Measurements from ENCODE around the gene SCOC. TPM values are rescaled to one million over a fixed set of nuclear protein-coding genes. Genes with fewer than 3 reads are reported as not detected.

SCOC gene
- polyA plus RNA-seq, 1 donor from 2014 or later, result 320 TPM

DNA sequence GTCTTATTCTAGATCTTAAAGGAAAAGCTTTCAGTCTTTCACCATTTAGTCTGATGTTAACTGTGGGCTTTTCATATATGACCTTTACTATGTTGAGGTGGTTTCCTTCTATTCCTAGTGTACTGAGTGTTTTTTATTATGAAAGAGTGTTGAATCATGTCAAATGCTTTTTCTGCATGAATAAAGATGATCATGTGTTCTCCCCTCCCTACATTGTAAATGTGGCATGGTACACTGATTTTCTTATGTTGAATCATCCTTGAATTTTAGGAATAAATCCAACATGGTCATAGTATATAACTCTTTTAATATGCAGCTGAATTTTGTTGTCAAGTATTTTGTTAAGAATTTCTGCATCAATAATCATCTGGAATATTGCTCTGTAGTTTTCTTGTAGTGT is 49.7 kb downstream of the SCOC start:
- Histone ChIP-seq H3K9ac (ENCODE audit: low read length) (no peak overlapping the region), H3K4me2 (ENCODE audit: low read length) (no peak overlapping the region), H3K4me3 (ENCODE audit: low read length) (no peak overlapping the region), H3K27me3 (ENCODE audit: insufficient read depth, low read depth, low read length) (no peaks in the 10 kb centered on the region), H3K27ac (ENCODE audit: low read length) (no peak overlapping the region), H3F3A (ENCODE audit: insufficient read depth, low read length, poor library complexity, severe bottlenecking) (peaks cover 8% of the 10 kb centered on the region), H3K79me2 (replicated peaks; ENCODE audit: insufficient read depth, low read length) (no peaks in the 10 kb centered on the region), H4K20me1 (ENCODE audit: insufficient read depth) (no peaks in the 10 kb centered on the region), H3K36me3 (ENCODE audit: insufficient read depth, low read length) (no peaks in the 10 kb centered on the region), H3K9me2 (ENCODE audit: insufficient read depth, low read length) (no peaks in the 10 kb centered on the region), H3K9me3 (ENCODE audit: low read length) (no peaks in the 10 kb centered on the region), H2AFZ (ENCODE audit: low read depth, low read length) (no peak overlapping the region)
- no peak for TF ChIP-seq RAD21 (conservative IDR thresholded peaks at IDR 0.05)
- TF ChIP-seq, protein P1, sequence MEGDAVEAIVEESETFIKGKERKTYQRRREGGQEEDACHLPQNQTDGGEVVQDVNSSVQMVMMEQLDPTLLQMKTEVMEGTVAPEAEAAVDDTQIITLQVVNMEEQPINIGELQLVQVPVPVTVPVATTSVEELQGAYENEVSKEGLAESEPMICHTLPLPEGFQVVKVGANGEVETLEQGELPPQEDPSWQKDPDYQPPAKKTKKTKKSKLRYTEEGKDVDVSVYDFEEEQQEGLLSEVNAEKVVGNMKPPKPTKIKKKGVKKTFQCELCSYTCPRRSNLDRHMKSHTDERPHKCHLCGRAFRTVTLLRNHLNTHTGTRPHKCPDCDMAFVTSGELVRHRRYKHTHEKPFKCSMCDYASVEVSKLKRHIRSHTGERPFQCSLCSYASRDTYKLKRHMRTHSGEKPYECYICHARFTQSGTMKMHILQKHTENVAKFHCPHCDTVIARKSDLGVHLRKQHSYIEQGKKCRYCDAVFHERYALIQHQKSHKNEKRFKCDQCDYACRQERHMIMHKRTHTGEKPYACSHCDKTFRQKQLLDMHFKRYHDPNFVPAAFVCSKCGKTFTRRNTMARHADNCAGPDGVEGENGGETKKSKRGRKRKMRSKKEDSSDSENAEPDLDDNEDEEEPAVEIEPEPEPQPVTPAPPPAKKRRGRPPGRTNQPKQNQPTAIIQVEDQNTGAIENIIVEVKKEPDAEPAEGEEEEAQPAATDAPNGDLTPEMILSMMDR (IDR thresholded peaks at IDR 0.05; ENCODE audit: poor library complexity, severe bottlenecking), result no peak
- TF ChIP-seq EZH2 (IDR thresholded peaks at IDR 0.05; ENCODE audit: borderline replicate concordance, insufficient read depth, low read length, poor library complexity, severe bottlenecking), result no peak
- TF ChIP-seq SMC3 (conservative IDR thresholded peaks at IDR 0.05; ENCODE audit: poor library complexity), result no peak
- no peak for TF ChIP-seq TAF1 (IDR thresholded peaks at IDR 0.05; ENCODE audit: low read depth)
- TF ChIP-seq EP300 (conservative IDR thresholded peaks at IDR 0.05; ENCODE audit: poor library complexity, severe bottlenecking), result no peak
- TF ChIP-seq POLR2AphosphoS5 (IDR thresholded peaks at IDR 0.05), result no peak
- no peak for TF ChIP-seq MXI1 (conservative IDR thresholded peaks at IDR 0.05; ENCODE audit: poor library complexity, severe bottlenecking)
- TF ChIP-seq, protein P2, sequence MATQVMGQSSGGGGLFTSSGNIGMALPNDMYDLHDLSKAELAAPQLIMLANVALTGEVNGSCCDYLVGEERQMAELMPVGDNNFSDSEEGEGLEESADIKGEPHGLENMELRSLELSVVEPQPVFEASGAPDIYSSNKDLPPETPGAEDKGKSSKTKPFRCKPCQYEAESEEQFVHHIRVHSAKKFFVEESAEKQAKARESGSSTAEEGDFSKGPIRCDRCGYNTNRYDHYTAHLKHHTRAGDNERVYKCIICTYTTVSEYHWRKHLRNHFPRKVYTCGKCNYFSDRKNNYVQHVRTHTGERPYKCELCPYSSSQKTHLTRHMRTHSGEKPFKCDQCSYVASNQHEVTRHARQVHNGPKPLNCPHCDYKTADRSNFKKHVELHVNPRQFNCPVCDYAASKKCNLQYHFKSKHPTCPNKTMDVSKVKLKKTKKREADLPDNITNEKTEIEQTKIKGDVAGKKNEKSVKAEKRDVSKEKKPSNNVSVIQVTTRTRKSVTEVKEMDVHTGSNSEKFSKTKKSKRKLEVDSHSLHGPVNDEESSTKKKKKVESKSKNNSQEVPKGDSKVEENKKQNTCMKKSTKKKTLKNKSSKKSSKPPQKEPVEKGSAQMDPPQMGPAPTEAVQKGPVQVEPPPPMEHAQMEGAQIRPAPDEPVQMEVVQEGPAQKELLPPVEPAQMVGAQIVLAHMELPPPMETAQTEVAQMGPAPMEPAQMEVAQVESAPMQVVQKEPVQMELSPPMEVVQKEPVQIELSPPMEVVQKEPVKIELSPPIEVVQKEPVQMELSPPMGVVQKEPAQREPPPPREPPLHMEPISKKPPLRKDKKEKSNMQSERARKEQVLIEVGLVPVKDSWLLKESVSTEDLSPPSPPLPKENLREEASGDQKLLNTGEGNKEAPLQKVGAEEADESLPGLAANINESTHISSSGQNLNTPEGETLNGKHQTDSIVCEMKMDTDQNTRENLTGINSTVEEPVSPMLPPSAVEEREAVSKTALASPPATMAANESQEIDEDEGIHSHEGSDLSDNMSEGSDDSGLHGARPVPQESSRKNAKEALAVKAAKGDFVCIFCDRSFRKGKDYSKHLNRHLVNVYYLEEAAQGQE (IDR thresholded peaks at IDR 0.05; ENCODE audit: borderline replicate concordance), result no peak

DNA sequence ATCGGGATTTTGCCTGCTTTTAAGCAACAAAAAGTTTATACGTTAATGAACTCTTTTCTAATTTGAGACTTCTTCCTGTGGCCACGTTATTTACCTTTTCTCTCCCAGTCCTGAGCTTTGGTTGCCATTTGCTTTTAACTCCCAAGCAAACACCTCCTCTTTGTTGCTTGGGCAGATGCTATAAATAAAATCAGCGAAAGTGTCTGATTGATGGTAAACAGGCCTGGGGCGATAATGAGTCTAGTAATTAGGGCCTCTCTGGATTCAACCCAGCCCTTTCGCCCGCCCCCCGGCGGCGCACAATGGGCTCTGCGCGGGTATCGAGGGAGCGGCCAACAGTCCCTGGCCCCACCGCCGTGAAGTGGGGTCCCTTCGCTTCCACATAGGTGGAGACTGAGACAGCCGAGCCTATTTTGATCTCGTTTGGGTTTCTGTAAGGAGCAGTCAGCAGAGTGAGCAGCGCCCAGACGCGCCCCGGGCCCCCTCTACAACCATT is 53.2 kb downstream of the SCOC start:
- Histone ChIP-seq H2AFZ (ENCODE audit: low read depth, low read length) (peak overlapping the region; percentile 94), H3K27ac (ENCODE audit: low read length) (peak overlapping the region; percentile 72), H3K4me2 (ENCODE audit: low read length) (peak overlapping the region; percentile 93), H3K9me2 (ENCODE audit: insufficient read depth, low read length) (no peaks in the 10 kb centered on the region), H3F3A (ENCODE audit: insufficient read depth, low read length, poor library complexity, severe bottlenecking) (peaks cover 8% of the 10 kb centered on the region), H3K9ac (ENCODE audit: low read length) (peak overlapping the region; percentile 77), H3K79me2 (replicated peaks; ENCODE audit: insufficient read depth, low read length) (no peaks in the 10 kb centered on the region), H3K4me3 (ENCODE audit: low read length) (peak overlapping the region; percentile 92), H3K36me3 (ENCODE audit: insufficient read depth, low read length) (no peaks in the 10 kb centered on the region), H3K27me3 (ENCODE audit: insufficient read depth, low read depth, low read length) (no peaks in the 10 kb centered on the region), H4K20me1 (ENCODE audit: insufficient read depth) (no peaks in the 10 kb centered on the region), H3K9me3 (ENCODE audit: low read length) (no peaks in the 10 kb centered on the region)
- no peak for TF ChIP-seq MXI1 (conservative IDR thresholded peaks at IDR 0.05; ENCODE audit: poor library complexity, severe bottlenecking)
- TF ChIP-seq POLR2AphosphoS5 (IDR thresholded peaks at IDR 0.05), result no peak
- TF ChIP-seq SMC3 (conservative IDR thresholded peaks at IDR 0.05; ENCODE audit: poor library complexity), result no peak
- TF ChIP-seq, protein P2 (IDR thresholded peaks at IDR 0.05; ENCODE audit: borderline replicate concordance), result no peak
- no peak for TF ChIP-seq TAF1 (IDR thresholded peaks at IDR 0.05; ENCODE audit: low read depth)
- TF ChIP-seq EZH2 (IDR thresholded peaks at IDR 0.05; ENCODE audit: borderline replicate concordance, insufficient read depth, low read length, poor library complexity, severe bottlenecking), result no peak
- no peak for TF ChIP-seq RAD21 (conservative IDR thresholded peaks at IDR 0.05)
- TF ChIP-seq, protein P1 (IDR thresholded peaks at IDR 0.05; ENCODE audit: poor library complexity, severe bottlenecking), result peak; percentile 4
- TF ChIP-seq EP300 (conservative IDR thresholded peaks at IDR 0.05; ENCODE audit: poor library complexity, severe bottlenecking), result peak; percentile 7
